GM21737 (cell line): ENCODE results near the gene SNRPD2.
"Not testable (repeated sequence)": the region's sequence is repeated elsewhere in the genome, so short reads cannot be mapped to it uniquely, and the experiment has no call there.

Experiments used
- ATAC-seq: cut with Tn5 transposase; IDR thresholded peaks from one replicate; pipeline ENCODE4 v1.9.1; 2021; ENCODE audit warnings: mild to moderate bottlenecking, moderate library complexity; ENCODE audit not compliant: unreplicated experiment

Gene SNRPD2

DNA sequence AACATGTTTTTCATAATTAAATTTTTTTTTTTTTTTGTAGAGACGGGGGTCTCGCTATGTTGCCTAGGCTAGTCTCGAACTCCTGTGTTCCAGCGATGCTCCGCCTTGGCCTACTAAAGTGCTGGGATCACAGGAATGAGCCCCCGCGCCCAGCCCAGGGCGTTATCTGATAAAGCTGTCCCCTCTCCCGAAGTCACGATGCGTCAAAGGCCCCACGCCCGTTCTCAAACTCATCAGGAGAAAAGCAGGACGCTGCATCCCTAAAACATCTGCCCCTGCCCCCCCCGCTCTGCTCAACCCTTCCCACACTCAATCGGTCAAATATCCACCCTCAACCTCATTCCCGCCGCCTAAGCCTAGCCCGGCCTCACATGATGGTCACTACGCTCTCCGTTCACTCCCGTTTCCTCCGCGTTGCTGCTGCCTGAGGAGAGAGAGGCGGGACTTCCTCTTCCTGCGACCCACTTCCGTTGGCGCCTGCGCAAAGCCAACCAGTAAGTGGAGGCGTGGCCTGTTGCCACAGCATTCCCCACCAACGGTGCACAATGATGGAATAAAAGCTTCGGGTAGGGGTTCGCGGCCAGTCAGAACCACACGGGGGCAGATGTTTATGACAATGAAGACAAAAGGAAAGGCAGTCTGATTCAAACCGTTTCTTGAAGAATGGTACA lies at the start of gene SNRPD2:
Gene SNRPD2 (minus strand): TSS at position 438 of the 671 bp plus-strand sequence. CDS start 65 bp downstream, at position 373.
- ATAC-seq = peak; percentile 44

DNA sequence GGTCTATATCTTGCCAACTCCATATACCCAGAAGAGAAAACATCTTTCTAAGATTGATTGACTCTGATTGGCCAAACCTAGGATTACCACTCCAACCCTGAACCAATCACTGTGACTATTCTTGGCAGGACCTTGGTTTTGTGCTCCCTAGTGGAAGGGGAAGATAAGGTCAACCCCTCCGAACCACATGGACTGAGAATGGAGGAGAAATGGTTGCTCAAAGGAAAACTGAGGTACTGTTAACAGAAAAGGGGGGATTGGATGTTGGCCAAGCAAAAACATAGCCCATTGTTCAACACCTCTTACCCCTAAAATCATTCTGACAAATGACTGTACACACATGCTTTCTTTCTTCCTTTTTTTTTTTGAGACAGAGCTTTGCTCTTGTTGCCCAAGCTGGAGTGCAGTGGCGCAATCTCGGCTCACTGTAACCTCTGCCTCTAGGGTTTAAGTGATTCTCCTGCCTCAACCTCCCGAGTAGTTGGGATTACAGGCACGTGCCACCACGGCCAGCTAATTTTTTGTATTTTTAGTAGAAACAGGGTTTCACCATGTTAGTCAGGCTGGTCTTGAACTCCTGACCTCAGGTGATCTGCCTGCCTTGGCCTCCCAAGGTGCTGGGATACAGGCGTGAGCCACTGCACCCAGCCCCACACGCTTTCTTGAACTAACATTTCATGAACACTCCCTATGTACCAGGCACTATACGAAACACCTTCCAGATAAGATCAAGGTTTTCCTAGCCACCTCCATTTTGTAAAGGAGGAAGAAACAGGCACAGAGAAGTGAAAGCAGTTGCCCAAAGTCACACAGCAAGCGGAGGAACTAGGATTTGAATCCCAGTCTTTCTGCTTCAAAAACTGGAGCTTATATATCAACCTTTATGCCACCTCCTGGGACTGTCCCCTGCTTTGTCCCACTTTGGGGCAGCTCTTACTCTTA lies 48.0 kb upstream of the SNRPD2 start:
- no peak for ATAC-seq

DNA sequence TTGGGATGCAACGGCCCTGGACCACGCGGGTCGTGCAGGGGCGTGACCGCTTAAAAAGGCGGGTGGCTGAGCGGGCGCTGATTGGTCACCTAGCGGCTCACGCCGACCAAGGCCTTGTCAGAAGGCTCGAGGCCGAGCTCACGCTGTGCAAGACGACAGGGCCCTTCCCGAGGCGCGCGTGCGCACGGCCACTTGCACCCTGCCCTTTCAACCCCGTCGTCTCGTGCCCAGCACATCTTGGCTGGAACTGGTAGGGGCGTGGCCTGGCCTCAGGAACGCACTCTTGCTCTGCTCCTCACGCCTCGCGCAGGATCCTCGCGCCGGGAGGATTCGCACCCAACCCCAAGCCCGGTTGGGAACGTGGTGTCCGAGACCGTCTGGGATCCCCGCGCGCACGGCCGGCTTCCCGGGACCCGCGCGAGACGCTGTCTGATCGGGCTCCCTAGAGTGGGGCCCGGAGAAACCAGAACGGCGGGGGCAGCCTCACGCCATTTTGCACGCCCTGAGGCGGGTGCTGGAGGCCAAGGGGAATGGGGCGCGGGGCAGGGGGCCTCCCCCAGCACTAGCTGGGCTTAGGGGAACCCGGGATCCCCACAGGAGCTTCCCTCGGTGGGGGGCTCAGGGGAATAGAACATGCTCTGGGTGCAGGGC lies 41.5 kb upstream of the SNRPD2 start, which contains the start of gene MEIOSIN:
Gene MEIOSIN (plus strand): TSS at position 280 of the 651 bp plus-strand sequence. CDS start 1,938 bp downstream, outside the sequence.
- ATAC-seq = no peak

DNA sequence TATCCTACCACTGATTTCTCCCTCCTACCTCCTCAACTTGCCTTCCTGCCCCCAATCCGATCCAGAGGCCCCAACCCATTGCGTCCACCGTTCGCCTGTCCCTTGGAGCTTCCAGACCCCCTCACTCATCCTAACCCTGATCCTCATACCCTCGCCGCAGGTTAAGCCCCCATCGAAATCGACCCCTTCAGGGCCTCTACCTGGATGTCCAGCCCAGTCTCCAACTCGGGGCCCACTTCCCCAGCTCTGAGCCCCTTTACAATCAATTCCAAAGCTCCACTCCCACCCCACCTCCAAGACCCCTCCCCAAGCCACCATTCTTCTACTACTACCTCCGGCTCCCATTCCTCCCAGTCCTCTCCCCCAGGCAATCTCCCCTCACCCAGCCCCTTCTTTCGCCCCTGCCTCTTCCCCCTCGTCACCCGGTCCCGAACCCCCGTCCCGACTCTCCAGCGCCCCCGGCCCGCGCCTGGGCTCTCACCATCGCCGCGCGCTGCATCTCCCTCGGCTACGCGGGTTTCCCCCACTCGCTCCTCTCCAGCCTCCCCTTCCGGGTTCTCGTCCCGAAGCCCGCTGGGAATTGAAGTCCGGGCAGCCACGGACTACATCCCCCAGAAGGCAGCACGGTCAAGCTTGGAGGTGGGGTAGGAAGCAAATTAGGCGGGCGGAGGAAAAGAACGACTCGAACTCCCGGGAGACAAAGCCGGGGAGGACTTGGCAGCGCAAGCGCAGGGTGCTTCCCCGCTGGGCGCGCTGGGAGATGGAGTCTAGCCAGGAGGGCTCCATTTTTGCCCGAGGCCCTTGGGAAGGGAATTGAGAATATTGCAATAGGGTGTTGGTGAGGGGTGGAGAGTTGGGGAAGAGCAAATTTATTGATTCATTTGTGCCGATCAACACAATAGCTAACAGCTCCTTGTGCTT lies 38.9 kb upstream of the SNRPD2 start, which contains the start of gene FBXO46:
Gene FBXO46 (minus strand): TSS at position 529 of the 921 bp plus-strand sequence. CDS start 17,401 bp downstream, outside the sequence.
- peak; percentile 93 for ATAC-seq

DNA sequence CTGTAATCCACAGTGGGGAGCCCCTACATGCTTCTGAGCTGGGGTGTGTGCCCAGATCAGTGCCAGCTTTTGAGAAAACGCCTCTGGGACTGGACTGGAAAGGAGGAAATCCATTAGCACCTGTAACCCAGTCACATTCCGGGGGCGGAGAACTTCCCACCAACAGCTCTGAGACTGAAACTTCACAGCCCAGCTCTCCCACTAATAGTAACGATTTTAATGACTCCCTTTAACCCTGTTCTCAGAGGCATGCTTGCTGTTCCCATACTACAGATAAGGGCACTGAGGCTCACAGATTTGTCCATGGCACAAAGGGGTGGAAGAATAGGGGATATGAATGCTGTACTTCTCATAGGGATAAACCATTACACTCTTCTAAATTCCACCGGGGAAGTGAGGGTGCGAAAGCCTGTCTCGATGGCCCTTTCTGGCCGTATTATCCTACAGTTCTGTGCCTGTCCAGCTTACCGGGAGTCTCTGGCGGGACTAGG lies 38.1 kb upstream of the SNRPD2 start:
- ATAC-seq = no peak

DNA sequence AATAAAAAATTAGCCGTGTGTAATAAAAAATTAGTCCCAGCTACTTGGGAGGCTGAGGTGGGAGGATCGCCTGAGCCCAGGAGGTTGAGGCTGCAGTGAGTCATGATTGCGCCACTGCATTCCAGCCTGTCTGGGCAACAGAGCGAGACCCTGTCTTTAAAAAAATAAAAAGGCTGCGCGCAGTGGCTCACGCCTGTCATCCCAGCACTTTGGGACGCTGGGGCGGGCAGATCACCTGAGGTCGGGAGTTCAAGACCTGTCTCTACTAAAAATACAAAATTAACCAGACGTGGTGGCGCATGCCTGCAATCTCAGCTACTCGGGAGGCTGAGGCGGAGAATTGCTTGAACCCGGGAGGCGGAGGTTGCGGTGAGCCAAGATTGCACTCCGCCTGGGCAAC lies 36.9 kb upstream of the SNRPD2 start:
- ATAC-seq = not testable (repeated sequence)

DNA sequence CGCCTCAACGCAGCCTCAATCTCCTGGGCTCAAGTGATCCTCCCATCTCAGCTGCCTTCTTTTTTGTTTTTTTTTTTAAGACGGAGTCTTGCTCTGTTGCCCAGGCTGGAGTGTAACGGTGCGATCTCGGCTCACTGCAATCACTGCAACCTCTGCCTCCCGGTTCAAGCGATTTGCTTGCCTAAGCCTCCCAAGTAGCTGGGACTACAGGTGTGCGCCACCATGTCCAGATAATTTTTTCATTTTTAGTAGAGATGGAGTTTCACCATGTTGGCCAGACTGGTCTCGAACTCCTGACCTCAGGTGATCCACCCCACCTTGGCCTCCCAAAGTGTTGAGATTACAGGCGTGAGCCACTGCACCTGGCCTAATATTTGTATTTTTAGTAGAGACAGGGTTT lies 28.3 kb upstream of the SNRPD2 start:
- ATAC-seq = not testable (repeated sequence)

DNA sequence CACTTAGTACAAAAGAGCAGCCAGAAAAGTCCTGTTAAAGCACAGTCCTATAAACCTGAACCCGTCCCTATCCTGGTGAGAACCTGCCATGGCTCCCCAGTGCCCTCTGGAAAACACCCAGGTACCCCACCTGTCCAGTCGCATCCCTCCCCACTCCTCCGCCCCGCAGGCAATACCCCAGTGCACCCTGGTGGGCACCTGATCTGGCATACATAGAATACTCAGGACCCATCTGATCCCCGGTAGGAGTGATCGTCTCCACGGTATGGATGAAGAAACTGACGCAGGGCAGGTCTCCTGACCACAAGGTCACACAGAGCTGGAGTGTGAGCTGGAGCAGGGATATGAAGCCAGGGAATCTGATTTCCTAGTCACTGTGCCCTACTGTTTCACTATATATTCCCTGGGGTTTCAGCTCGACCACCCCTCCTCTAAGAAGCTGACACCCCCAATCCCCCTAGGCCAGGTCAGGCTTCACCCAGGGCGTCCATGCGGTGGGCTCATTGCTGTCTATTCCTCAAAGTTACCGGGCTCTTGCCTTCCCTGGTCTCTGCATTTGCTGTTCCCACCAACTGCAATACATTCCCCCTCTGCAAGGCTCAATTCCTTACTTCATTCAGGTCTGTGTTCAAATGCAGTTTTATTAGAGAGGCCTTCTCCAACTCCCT lies 26.4 kb upstream of the SNRPD2 start:
- no peak for ATAC-seq

DNA sequence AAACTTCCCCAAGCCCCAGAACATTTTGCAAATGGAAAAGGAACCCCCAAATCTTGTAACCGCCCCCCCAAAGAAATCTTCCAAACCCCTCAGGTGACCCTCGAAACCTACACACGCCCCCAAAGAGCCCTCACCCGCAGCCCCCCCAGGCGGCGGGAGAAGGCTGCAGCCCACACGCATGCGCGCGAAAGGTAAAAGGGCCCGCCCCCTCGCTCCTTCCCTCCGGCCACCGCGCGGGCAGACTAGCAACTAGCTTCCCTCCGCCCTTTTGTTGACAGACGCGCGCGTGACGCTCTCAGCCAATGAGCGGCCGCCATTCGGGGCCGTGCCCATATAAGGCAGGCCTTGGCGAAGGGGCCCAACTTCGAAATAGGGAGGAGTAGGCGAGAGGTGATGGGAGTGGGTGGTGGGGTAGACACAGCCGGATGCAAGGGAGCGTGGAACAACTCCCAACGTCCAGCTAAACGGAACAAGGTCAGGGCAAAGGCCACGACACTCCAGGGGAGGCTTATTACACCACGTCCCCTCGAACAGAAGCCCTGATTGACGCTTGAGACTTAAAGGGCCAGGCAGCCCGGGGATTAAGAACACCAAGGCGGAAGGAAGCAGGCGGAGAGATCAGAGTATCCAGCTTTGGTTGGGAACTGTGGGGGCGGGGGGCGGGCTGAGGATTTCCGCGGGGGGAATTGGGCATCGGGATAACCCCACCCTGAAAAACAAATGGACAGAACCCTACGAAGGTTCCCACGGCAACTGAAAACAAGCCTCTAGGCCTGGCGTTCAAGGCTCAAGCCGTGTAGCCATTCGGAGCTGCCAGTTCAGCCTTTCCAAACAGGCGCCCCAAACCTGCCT lies 25.6 kb upstream of the SNRPD2 start:
- peak; percentile 86 for ATAC-seq

DNA sequence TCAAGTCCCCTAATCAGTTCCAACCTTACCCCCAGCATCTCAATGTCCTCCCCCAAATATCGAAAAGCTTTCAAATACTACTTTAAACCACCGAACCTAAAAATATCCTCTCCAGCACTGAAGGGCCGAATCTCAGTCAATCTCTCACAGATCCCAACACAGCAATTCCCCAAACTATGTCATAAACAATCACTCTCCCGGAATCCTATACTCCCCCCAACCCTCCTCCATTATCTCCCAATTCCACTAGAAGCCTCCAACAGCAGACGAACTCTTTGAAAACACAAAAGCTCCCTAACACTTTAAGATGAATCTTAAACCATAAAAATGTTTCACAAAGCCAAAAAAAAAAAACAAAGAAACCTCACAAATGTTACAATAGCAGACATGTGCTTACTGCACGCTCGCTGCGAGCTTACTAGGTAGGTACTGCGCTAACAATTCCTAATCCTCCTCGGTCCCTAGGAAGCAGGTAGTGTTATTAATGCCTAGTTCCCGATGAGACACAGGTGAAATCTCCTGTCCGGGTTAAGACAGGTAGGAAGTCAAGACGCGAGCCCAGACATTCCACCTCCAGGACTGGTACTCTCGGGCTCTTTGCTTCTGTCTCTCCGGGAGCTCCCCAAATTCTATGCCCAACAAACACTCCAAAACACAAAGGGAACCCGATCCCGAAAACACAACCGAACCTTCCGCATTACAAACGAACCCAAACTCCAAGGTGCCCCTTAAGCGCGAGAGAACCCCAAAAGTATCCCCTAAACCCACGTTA lies 24.8 kb upstream of the SNRPD2 start:
- ATAC-seq = no peak

DNA sequence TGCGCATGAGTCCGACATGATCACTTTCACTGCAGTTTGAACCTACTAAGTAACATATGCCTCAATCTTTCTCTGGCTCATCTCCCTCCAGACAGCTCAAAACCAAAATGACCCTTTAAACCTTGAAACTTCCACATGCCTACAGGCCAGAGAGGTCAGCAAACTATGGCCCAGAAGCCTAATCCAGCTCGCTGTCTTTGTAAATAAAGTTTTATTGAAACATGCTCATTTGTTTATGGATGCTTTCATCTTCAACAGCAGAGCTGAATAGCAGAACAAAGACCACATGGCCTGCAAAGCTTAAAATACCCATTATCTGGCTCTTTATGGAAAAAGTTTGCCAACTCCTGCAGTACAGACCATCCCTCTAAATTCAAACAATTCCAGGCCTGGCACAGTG lies 23.4 kb upstream of the SNRPD2 start:
- no peak for ATAC-seq

DNA sequence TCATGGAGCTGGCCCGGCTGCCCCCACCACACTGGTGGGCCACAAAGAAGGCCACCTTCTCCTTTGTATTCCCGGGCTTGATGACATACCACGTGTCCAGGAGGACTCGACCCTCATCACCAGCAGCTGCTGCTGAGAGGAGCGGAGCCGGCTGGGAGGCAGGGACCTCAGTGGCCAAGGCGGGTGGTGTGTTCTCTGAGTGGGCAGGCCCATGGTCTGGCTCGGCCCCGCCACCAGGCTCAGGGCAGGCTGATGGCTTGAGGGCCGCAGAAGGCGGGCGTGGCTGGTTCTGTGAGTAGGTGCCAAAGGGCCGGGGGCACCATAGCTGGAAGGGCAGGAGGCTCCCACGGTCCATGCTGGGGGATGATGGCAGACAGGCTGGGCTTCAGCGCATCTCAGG lies 21.4 kb upstream of the SNRPD2 start:
- ATAC-seq = no peak

DNA sequence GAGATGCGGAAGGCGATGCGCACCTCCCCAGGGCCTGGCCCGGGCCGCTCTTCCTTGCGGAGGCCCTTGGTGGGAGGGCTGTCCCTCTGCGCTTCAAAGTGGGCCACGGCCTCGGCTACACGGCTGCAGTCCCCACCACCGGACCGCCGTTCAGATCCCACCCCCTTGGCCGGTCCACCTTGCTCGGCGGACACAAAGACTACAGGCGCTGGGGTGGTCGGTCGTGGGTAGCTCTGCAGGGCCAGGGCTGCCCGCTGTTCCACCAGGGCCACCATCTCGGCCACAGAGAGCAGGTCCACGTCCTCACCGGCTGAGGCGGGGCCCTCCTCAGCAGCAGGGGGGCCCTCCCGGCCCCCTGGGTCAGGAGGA lies 20.9 kb upstream of the SNRPD2 start:
- ATAC-seq = no peak

DNA sequence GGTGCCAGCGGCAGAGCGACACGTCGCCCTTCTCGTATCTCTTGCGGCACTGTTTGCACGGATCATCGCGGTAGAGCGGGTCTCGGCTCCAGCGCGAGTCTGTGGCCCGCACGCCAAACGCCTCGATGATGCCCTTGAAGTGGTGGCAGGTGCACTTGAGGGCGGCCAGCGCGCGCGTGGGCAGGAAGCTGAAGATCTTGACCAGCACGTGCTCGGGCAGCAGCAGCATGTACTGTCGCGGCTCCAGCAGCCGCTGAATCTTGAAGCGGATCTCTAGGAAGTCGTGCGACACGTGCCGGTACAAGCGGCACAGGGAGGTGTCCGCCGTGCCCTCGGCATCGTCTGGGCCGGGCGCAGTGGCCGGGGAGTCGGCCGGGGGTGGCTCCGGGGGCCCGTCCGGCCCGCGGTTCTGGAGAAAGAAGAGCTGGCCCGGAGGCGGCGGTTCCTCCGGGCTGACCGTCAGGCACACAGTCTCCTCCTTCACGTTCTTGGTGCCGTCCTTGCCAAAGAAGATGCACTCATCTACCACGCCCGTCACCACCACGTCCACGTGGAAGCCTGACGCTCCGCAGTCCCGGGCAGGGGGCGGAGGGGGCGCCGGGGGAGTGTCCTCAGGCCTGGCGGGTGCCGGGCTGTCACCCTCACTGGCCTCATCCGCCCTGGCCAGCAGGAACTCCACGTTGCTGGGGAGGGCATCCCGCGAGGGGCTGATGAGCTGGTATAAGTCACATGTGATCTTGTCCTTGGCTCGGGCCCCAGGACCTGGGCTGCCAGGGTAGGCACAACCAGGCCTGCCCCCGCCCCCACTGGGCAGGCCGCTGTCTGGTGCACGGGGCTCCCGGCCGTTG lies 20.3 kb upstream of the SNRPD2 start:
- ATAC-seq = no peak

DNA sequence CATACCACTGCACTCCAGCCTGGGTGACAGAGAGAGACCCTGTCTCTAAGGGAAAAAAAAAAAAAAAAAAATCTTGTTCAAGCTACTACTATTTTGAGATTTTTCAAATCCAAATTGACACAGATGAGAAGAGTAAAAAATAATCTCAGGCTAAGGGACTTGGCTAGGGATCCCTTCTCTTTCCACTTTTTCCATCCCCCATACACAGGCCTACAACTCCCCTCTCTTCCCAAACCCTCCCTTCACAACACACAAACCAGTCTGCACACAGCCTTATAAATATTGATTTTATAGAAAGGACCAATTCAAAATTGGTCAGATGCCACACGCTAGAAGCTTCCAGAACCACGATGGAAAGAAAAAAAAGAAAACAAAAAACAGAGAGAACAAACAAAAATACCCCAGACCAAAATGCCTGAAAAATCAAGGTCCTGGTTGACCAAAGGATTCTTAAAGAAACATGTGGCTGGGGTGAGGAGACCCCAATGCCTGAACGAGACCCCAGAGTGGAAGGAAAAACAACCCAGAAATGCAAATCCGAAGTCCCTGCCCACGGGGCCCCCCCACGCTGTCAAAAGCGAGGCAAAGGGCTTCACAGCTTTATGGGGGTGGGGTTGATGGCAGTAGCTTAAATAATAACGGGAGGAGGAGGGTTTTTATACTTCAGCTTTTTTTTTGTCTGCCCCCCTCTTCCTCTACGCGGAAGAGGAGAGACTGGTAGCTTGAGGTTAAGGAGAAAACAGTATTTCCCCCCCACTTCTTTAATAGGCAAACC lies 18.8 kb upstream of the SNRPD2 start:
- ATAC-seq = no peak

DNA sequence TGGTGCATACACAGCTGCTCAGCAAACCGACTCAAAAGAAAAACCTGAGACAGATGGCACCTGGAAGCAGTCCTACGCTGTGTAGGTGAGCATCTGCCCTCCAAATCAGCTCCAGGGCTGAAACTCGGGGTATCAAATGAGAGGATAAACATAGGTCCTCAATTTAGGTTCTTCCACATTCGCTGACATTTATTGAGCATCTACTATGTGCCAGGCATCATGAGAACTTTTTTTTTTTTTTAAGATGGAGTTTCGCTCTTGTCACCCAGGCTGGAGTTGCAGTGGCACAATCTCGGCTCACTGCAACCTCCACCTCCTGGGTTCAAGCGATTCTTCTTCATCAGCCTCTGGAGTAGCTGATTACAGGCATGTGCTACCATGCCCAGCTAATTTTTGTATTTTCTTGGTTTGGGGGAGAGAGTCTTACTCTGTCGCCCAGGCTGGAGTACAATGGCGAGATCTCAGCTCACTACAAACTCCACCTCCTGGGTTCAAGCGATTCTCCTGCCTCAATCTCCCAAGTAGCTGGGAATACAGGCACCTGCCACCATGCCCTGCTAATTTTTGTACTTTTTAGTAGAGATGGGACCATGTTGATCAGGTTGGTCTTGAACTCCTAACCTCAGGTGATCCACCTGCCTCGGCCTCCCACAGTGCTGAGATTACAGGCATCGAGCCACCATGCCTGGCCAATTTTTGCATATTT lies 14.1 kb upstream of the SNRPD2 start:
- no peak for ATAC-seq
